Hematopoietic multipotent progenitor cell treated with erythropoietin and hydrocortisone succinate and interleukin-3 and kit ligand, for 15 days (in vitro differentiated cells): ENCODE data around the gene ABCB8.

Experiments used
- DNase-seq: peaks from one replicate; pipeline ENCODE4 v3.0.0-alpha.2; 2015; ENCODE audit warnings: low spot score

The ABCB8 gene

DNA sequence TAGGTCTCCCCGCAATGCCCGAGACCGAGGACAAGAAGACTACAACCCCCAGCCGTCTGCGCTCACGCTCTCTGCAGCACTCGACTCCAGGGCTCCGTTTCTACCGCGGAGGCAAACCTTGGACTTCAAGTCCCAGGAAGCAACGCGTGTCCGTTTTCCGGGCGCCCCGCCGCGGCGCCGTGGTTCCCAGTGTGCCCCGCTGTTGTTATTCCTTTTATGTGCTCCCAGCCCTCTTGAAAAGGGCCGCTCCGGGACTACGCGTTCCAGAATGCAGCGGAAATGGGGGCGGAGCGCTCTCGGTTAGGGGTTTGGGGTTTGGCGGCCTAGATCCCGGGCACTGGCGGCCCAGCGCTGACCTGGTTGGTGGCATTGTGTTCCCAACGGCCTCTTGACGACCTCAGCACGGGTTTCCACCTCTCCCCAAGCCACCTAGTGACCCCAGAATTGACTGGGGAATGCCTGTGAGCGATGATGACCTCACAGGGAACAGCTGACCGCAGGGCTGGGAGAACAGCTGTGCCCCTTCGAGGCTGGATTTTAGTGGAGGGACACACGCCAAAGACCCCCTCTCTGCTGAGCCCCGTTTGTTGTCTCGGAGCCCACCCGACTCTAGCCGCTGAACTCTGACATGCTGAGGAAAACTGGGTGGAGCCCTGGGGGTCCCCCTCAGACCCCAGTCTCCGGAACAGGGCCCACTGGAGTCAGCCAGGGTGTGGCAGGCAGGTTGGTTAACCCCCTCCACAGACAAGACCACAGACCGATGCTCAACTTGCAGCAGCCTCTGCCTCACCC is 29.9 kb downstream of the ABCB8 start:
- DNase-seq = peak; percentile 98

DNA sequence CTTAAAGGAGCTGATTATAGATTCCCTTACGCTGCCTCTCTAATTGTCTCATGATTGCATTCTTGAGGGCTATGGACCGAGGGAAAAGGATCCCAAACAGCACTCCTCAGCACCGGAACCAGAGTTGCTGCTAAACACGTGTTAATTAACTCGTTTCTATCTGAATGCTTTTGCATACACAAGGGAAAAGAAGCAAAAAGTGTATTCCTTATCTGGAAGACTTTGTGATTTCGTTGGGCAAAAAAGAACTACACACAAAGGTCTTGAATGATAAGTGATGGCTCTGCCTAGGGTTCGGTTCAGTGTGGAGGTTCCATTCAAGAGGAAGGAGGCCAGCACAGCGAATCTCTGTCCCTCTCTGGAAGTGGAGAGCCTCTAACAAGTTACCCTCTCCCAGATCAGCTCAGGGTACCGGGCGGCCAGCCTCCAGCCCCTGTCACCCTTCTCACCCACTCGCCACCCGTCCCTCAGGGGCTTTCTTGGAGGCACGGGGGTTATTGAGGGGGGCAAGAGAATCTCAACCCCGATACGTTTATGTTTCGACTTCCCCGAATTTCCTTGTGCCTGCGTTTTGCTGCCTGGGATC is 30.6 kb downstream of the ABCB8 start:
- DNase-seq = peak; percentile 28

DNA sequence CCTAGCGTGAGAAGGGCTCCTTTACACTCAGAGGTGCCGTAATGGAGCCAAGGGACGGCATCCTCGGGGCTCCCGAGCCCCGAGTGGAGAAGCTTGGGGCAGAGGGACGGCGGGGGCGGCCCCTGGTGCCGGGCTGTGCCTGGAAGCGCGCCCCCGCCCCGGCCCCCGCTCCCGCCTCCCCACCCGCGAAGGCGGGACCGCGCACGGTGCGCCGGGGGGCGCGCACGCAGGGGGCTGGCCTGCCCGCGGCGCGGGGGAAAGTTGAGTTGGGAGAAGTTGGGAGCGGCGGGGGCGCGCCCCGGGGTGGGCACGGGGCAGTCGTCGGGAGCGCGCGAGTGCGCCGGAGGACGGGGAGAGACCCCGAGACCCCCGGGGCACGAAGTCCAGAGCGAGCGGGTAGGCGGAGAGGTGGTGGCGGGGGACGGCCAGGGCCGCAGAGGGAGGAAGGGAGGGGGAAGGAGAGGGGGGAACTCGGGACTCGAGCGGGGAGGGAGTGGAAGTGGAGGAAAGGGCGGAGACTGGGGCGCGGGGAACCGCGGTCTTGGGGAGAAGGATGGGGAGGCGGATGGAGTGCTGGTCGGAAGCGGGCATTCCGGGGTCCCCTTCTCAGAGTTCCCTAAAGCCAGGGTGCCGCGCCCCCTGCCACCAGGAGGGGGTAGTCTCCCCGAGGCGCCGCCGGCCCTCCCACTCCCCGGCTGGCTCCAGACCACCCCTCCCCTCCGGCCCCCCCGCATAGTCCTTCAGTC is 31.3 kb downstream of the ABCB8 start, which contains the start of gene SLC4A2:
TSS of gene SLC4A2 (plus strand) at position 223 of the 746 bp plus-strand sequence. CDS start 2,399 bp downstream, outside the sequence.
- peak; percentile 37 for DNase-seq

DNA sequence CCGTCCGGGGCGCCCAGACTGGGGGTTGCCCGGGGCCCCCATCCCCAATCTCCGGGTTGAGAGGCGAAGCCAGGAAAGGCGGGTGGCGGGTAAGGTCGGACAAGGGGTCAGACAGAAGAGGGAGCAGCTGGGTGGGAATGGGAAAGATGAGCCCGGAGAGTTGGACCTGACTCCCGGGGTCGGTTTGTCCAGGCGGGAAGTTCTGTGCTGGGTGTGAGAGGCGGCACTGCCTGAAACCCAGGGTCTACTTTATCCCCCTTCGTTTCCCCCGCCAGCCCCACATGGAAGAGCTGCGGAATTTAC is 31.8 kb downstream of the ABCB8 start:
- no peak for DNase-seq

DNA sequence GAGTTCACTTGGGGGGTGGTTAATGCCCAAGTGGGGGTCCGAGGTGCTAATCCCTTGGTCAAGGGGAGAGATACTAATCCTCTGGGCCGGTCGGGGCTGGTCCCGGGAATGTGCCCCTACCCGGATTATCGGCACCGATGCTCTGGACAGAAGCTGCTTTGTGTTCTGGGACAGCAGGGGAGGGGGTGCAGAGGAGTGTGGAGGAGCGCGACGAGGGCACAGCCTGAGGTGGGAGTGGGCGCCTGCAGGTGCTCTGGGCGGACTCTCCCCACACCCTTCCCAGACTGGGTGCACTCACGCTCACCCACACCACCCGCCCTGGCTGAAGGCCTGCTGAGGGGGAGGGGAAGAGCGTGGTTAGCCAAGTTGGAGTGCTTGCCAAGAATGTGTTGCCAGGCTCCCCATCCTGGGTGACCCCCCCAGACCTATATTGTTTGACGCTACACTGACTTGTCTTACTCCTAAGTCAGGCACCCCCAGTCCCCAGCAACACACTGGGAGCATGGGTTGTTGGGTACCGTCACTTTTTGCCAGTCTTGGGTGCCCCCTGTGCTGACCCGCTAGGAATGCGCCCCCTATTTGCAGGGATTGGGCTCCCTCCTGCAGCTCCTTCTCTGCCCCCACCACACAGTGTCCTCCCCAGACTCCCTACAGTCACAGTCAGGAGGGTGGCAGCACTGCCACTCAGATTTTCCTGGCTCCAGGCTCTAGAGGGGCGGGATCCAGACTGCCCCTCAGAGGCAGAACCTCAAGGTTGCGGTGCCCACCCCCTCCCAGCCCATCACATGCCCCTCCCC is 32.4 kb downstream of the ABCB8 start:
- DNase-seq = peak; percentile 32

DNA sequence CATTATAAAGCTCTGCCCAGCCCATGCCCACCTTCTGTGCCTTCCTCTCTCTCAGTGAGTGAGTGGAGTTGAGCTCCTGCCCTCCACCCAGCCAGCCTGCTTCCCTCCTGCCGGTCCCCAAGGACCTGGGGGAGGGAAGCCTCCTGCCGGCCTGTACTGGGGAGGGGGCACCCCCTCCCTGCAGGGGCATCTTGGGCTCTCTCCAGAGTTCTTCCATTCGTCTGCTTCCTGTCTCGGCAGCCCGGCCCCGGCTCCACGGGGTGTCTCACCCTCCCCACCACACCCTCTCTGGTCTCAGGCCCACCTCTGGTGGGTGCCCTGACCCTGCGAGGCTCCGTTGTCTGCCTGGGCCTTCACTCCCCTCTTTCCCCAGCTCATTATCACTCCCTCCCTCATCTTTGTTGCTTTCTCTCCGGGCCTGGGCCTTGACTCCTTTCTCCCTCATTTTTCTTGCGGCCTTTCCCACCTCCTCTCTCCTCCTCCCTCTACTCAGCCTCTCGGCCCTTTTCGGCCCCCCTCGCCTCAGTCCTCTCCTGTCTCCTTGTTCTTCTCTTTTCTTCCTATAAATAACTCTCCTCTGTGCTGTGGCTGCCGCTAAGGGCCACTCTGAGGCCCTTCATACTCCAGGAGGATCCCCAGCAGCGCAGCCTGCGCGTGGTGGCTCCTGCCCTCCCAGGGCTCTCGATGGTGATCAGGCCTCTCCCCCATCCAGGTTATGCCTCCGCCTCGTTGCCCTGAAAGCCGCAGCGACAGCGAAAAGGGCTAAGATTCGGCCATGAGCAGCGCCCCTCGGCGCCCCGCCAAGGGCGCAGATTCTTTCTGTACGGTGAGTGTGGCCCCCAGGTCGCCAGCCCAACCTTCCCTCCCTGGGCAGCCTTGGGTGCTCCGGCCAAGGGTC is 33.2 kb downstream of the ABCB8 start:
- DNase-seq = no peak

DNA sequence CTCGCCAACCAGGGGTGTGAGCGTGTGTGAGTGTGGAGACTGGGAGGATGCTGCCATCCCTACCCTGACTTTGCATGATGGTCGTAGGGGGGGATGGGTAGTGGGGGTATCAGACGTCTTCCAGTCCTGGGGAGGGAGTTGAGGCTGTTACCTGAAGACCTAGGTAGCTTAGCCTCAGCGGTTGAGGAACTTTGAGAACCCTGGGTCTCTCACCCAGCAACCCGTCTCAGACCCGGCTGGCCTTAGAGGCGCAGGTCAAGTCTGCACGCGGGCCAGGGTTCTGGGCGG is 33.8 kb downstream of the ABCB8 start:
- DNase-seq = no peak

DNA sequence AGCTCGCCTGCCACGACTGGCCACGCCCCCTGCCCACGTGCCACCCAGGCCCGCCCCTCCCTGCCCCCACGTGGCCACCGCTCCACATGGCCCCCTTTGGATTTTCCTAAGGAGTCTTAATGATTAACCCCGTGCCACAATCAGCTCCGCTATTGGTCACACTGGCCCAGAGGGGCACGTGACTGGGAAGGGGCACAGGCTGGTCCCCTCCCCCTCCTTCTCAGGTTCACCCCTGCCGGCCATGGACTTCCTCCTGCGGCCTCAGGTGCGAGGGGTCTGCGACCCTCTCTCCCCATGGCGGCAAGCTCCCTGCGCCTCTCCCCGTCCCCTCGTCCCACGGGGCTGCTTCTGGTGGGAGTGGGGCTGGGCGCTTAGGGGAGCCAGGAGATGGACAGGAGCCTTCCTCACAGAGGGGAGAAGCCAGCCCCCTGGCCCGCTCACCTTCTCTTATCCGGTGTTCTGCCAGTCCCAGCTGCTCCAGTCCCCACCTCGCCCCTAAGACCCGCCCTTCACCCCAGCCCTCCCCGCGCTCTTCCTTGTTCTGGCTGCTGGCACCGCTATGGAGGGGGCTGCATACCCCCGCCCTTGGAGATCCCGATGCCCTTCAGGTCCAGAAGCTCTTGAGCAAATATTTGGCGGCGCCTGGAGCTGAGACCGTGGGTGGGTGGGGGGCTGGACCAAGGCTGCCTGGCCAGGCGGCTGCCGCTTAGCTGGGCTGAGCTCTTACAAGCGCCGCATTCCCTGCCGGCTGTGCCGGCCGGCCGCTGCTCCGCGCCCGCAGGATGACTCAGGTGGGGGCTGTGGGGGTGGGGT is 34.4 kb downstream of the ABCB8 start:
- DNase-seq = no peak

DNA sequence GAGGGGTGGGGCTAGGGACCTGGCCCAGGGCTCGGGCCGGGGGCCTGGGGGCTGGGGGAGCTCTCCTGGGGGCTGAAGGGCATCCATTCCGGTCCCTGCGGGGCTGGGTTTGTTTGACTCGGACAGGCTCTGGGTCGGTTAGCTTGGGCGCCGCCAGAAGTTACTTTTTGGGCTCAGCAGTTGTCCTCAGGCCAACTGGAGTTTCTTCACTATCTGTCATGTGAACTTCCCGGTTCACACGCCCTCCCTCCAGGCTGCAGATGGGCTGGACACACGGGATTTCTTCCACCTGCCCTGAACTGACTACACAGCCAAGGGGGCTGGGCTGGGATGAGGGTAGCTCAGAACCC is 34.9 kb downstream of the ABCB8 start:
- no peak for DNase-seq

DNA sequence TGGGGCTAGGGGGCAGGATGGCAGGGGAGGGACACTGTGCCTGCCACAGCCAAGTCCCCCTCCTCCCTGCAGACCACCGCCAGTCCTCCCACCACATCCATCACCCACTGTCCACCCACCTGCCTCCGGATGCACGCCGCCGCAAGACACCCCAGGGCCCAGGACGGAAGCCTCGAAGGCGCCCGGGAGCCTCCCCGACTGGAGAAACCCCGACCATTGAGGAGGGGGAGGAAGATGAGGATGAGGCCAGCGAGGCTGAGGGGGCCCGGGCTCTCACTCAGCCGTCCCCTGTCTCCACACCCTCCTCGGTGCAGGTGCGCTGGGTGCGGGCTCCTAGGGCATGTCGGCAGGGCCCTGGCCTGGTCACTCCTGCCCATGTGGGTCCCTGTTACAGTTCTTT is 36.2 kb downstream of the ABCB8 start:
- DNase-seq = no peak

DNA sequence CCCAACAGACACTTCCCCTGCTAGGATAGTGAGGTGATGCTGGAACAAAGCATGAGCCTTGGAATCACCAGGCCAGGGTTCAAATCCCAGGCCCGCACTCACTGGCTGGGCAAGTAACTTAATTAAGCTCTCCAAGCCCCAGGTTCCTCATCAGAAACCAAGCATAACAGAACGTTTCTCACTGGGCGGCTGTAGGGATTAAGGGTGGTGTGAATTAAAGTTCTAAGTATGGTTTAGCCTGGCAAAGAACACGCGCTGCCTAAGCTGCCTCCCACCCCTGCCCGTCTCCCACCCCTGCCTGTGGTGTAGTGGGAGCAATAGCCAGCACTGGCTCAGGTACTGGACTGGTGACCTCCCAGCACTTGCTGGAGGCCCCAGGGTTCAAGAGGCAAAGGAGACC is 36.7 kb downstream of the ABCB8 start:
- no peak for DNase-seq

DNA sequence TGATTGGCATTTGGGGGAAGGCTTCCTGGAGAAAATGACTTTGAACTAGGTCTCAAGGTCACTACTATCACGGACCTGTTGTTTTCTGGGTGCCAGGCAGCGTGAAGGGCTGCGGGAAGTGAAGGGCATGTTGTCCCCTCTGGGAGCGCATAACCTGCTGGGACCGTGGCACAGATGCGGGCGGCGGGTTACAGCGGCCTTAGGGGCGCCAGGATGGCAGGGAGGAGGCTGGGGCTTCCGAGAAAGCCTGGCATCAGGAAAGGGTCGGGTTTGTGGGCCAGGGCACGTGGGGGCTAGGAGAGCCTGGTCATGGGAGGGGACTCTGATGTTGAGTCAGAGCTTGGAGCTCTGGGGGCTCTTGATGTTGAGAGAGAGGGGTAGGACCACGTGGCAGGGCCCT is 37.3 kb downstream of the ABCB8 start:
- DNase-seq = no peak

DNA sequence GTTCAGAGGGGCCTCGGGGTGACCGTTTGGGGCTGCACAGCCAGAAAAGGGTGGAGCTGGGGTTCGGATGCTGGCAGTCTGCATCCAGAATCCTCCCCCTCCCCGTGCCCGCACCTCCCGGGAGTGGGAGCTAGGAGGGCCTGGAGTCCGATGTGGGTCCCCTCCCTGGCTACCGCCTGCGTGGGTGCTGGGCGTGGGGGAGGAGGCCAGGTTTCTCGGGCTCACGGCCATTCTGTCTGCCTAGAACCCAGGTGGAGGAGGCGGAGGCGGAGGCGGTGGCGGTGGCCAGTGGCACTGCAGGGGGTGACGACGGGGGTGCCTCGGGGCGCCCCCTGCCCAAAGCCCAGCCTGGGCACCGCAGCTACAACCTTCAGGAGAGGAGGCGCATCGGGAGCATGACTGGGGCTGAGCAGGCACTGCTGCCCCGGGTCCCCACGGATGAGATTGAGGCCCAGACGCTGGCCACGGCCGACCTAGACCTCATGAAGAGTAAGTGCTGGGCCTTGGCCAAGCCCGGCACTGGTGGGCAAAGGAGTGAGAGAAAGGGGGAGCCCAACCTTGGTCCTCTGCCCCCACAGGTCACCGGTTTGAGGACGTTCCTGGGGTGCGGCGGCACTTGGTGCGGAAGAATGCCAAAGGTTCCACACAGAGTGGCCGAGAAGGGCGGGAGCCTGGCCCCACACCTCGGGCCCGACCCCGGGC is 38.2 kb downstream of the ABCB8 start:
- no peak for DNase-seq

DNA sequence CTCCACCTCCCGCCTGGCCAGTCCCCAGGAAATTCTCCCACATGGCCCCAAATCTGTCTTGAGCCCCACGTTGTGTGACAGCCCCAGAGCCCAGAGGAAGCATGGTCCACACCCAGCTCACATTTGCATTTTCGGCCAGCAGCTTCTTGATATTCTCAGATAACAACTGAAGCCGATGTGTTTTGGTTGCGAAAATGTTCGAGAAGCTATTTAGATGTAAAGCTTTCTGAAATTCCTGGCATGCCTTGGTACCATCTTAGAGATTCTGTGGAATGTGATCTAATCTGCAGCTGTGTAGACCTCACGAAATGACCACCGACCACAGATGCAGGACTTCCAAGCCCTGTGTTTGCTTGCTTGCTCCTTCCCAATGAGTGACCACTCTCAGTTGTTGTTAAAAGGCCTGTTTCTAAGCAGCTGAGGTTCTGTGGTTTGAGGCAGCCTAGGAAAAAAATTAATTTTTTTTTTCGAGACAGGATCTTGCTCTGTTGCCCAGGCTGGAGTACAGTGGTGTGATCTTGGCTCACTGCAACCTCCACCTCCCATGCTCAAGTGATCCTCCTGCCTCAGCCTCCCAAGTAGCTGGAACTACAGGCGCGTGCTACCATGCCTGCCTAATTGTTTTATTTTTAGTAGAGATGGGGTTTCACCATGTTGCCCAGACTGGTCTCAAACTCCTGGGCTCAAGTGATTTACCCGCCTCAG is 40.0 kb downstream of the ABCB8 start:
- DNase-seq = no peak

DNA sequence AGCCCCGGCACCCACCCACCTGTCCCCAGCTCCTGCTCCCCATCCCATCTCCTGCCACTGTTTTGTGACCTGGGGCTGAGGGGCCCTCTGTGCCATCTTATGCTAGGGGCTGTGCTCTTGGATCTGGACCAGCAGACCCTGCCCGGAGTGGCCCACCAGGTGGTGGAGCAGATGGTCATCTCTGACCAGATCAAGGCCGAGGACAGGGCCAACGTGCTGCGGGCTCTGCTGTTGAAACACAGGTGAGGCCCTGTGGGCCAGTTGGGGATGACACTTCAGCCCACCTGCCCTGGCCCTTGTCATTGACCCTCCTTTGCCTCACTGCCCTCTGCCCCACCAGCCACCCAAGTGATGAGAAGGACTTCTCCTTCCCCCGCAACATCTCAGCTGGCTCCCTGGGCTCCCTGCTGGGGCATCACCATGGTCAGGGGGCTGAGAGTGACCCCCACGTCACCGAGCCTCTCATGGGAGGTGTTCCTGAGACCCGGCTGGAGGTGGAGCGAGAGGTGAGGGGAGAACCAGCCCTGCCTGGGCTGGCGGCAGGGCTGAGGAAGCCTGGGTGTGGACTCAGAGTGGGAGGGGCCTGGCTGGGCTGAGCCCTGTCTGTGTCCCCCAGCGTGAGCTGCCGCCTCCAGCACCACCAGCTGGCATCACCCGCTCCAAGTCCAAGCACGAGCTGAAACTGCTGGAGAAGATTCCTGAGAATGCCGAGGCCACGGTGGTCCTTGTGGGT is 41.8 kb downstream of the ABCB8 start:
- no peak for DNase-seq

DNA sequence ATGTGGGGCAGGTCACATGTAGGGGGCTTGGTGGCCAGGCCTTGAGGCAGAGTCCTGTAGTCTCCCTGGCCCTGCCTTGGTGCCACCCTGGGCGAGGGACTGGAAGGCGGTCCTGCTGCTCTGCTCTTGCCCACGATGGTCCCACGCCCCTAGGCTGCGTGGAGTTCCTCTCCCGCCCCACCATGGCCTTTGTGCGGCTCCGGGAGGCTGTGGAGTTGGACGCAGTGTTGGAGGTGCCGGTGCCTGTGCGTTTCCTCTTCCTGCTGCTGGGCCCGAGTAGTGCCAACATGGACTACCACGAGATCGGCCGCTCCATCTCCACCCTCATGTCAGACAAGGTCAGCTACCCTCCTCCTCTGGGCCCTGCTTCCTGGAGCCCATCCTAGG is 42.3 kb downstream of the ABCB8 start:
- no peak for DNase-seq

DNA sequence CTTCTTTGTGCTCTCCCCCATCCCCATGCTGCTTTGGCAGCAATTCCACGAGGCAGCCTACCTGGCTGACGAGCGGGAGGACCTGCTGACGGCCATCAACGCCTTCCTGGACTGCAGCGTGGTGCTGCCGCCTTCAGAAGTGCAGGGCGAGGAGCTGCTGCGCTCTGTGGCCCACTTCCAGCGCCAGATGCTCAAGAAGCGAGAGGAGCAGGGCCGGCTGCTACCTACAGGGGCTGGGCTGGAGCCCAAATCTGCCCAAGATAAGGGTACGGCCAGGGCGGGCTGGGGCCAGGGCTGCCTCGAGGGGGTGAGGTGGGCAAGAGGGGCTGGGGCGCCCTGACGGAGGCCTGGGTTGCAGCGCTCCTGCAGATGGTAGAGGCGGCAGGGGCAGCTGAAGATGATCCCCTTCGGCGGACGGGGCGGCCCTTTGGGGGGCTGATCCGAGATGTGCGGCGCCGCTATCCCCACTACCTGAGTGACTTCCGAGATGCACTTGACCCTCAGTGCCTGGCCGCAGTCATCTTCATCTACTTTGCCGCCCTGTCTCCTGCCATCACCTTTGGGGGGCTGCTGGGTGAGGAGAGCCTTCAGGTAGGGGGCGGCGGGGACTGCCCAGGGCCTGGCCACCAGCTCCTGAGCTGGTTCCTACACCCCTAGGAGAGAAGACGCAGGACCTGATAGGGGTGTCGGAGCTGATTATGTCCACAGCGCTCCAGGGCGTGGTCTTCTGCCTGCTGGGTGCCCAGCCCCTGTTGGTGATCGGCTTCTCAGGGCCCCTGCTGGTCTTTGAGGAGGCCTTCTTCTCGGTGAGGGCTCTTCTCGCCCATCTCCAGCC is 43.0 kb downstream of the ABCB8 start:
- DNase-seq = no peak

DNA sequence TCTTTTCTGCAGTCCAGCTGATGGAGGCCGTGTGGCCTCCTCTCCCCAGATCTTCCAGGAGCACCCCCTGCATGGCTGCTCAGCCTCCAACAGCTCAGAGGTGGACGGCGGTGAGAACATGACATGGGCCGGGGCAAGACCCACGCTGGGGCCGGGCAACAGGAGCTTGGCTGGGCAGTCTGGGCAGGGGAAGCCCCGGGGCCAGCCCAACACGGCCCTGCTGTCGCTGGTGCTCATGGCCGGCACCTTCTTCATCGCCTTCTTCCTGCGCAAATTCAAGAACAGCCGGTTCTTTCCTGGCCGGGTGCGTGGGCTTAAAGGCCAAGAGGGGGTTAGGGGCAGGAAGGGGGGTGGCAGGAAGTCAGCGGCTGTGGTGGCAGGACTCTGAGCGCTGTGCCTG is 45.7 kb downstream of the ABCB8 start:
- DNase-seq = no peak
